ENCODE results near the gene TAF3.

GRCh38 chr10:7813481-7813880 is 4.8 kb upstream of the TAF3 start:
- no peak for TF ChIP-seq CTCF (IDR thresholded peaks at IDR 0.05)
- TF ChIP-seq EZH2 (IDR thresholded peaks at IDR 0.05) = no peak
- no peak for TF ChIP-seq EZH2phosphoT487 (IDR thresholded peaks at IDR 0.05)

Measured in neural progenitor cell (in vitro differentiated cells).